CD4-positive, alpha-beta T cell treated with Interleukin-6 at 100 ng/mL for 8 hours (primary cell): ENCODE results near the gene LIMS2.

Source experiments
- DNase-seq: peaks from one replicate; pipeline ENCODE4 v3.0.0-alpha.2; 2020; ENCODE audit warnings: mixed read lengths, low spot score

LIMS2 gene

GRCh38 chr2:127674241-127675209 is 805 bp downstream of the LIMS2 start:
- no peak for DNase-seq

GRCh38 chr2:127673291-127674069 is 1.9 kb downstream of the LIMS2 start:
- DNase-seq = no peak

- no peak for DNase-seq
Observed at GRCh38 chr2:127672341-127673224, 2.7 kb downstream of the LIMS2 start.

GRCh38 chr2:127671557-127672302 is 3.6 kb downstream of the LIMS2 start:
- no peak for DNase-seq

GRCh38 chr2:127670957-127671290 is 4.4 kb downstream of the LIMS2 start:
- DNase-seq = no peak

GRCh38 chr2:127670055-127670956 is 5.0 kb downstream of the LIMS2 start:
- no peak for DNase-seq

GRCh38 chr2:127669056-127669455 is 6.3 kb downstream of the LIMS2 start:
- DNase-seq = no peak

- no peak for DNase-seq
Observed at GRCh38 chr2:127665267-127665893, 9.9 kb downstream of the LIMS2 start.

- DNase-seq = no peak
Observed at GRCh38 chr2:127664895-127665225, 10.5 kb downstream of the LIMS2 start.

- no peak for DNase-seq
Observed at GRCh38 chr2:127664065-127664894, 11.1 kb downstream of the LIMS2 start.

GRCh38 chr2:127663566-127664064 is 11.7 kb downstream of the LIMS2 start:
- DNase-seq = no peak

- no peak for DNase-seq
Observed at GRCh38 chr2:127662937-127663565, 12.3 kb downstream of the LIMS2 start.

GRCh38 chr2:127661949-127662510 is 13.3 kb downstream of the LIMS2 start:
- DNase-seq = no peak

GRCh38 chr2:127661072-127661649 is 14.2 kb downstream of the LIMS2 start:
- no peak for DNase-seq

GRCh38 chr2:127660291-127660578 is 15.1 kb downstream of the LIMS2 start:
- no peak for DNase-seq

- no peak for DNase-seq
Observed at GRCh38 chr2:127659408-127660290, 15.7 kb downstream of the LIMS2 start.
